HEK293T (cell line): Measurements from ENCODE around the gene BMPR1B.

ENCODE experiments used
- FOXK2 ChIP-seq: fragments of 450-650 bp; IDR thresholded peaks from 2 replicates; pipeline ENCODE4 v1.6.1; 2016; ENCODE audit warnings: mild to moderate bottlenecking
- FOXM1 ChIP-seq: fragments of 450-650 bp; IDR thresholded peaks from 2 replicates; pipeline ENCODE4 v1.6.1; 2017; ENCODE audit warnings: mild to moderate bottlenecking, borderline replicate concordance
- HDGF ChIP-seq: fragments of 450-650 bp; IDR thresholded peaks from 2 replicates; pipeline ENCODE4 v1.6.1; 2017; ENCODE audit warnings: antibody characterized with exemption, borderline replicate concordance
- L3MBTL2 ChIP-seq: fragments of 450-650 bp; conservative IDR thresholded peaks from 2 replicates; pipeline ENCODE4 v1.6.1; 2016; ENCODE audit warnings: mild to moderate bottlenecking
- NFRKB ChIP-seq: fragments of 450-650 bp; IDR thresholded peaks from 2 replicates; pipeline ENCODE4 v1.6.1; 2016; ENCODE audit warnings: mild to moderate bottlenecking, moderate library complexity
- PKNOX1 ChIP-seq: fragments of 450-650 bp; IDR thresholded peaks from 2 replicates; pipeline ENCODE4 v1.6.1; 2016
- SP1 ChIP-seq: fragments of 450-650 bp; IDR thresholded peaks from 2 replicates; pipeline ENCODE4 v1.6.1; 2017
- SUZ12 ChIP-seq: fragments of 450-650 bp; IDR thresholded peaks from 2 replicates; pipeline ENCODE4 v1.6.1; 2016; ENCODE audit warnings: mild to moderate bottlenecking
- TARDBP ChIP-seq: fragments of 450-650 bp; IDR thresholded peaks from 2 replicates; pipeline ENCODE4 v1.6.1; 2016

GRCh38 chr4:94979621-94980020, 221.9 kb downstream of the BMPR1B start:
- no peak for TF ChIP-seq FOXK2
- no peak for TF ChIP-seq HDGF
- no peak for TF ChIP-seq SP1
- TF ChIP-seq SUZ12: no peak
- no peak for TF ChIP-seq FOXM1
- no peak for TF ChIP-seq PKNOX1
- no peak for TF ChIP-seq NFRKB
- no peak for TF ChIP-seq TARDBP
- no peak for TF ChIP-seq L3MBTL2
